ENCODE data around the gene RFX8.

- no peak for TF ChIP-seq CTCF (IDR thresholded peaks at IDR 0.05; ENCODE audit: low read length)
- TF ChIP-seq EZH2 (optimal IDR thresholded peaks at IDR 0.05; ENCODE audit: low read depth, low read length), result no peak
- TF ChIP-seq EZH2phosphoT487 (IDR thresholded peaks at IDR 0.05; ENCODE audit: low read length), result no peak
Measured at GRCh38 chr2:101442042-101442666, 32.8 kb downstream of the RFX8 start.

All from MM.1S (cell line).